BLaER1 (cell line): ENCODE results near the gene RGMB.

ENCODE experiments used
- H3K27ac ChIP-seq: shearing (Covaris generic); formaldehyde crosslinking; 2 replicates; pipeline ENCODE4 v1.8.1; 2022
- H3K27me3 ChIP-seq: shearing (Covaris generic); formaldehyde crosslinking; 2 replicates; pipeline ENCODE4 v1.8.1; 2022
- H3K36me3 ChIP-seq: shearing (Covaris generic); formaldehyde crosslinking; 2 replicates; pipeline ENCODE4 v1.8.1; 2022
- H3K4me1 ChIP-seq: shearing (Covaris generic); formaldehyde crosslinking; 2 replicates; pipeline ENCODE4 v1.8.1; 2022
- H3K4me2 ChIP-seq: shearing (Covaris generic); formaldehyde crosslinking; 2 replicates; pipeline ENCODE4 v1.8.1; 2022
- H3K4me3 ChIP-seq: shearing (Covaris generic); formaldehyde crosslinking; 2 replicates; pipeline ENCODE4 v1.8.1; 2022
- H3K9ac ChIP-seq: shearing (Covaris generic); formaldehyde crosslinking; 2 replicates; pipeline ENCODE4 v1.8.1; 2022
- H3K9me3 ChIP-seq: shearing (Covaris generic); formaldehyde crosslinking; 2 replicates; pipeline ENCODE4 v1.8.1; 2022
- H4K20me1 ChIP-seq: shearing (Covaris generic); formaldehyde crosslinking; 2 replicates; pipeline ENCODE4 v1.8.1; 2022
- Cebpa-rat ChIP-seq: shearing (Covaris generic); IDR thresholded peaks from 2 replicates; pipeline ENCODE4 v1.8.1; 2022

The RGMB gene

DNA sequence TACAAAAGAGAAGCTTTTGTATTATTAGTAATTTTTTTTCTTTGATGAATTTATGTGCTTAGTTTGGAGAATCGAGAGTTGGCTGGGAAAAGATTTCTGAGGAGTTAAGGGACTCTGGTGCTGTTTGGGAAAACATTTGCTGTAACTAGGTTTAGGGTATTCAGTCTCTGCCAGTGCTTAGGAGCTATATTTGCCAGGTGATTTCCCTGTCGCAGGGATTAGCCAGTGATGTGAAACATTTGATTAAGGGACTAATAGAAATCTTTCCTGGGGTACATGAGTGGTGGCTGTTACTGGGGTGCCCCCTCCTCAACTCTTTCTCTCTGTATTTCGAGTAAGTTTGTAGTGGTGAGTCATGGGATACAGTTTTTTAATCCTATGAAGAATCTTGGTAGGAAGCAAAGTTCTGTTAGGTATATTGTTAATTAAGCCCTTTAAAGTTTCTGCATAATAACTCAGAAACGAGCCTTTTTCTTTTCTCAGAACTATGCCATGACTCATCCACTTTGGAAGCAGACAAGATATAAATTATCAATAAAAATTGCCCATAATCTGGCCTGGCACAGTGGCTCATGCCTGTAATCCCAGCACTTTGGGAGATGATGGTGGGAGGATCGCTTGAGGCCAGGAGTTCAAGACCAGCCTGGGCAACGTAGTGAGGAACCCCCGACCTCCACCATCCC lies 18.6 kb downstream of the RGMB start:
- no peak overlapping the region for H3K9ac ChIP-seq
- peaks cover 52% of the 10 kb centered on the region for H4K20me1 ChIP-seq
- no peak overlapping the region for H3K4me3 ChIP-seq
- H3K27me3 ChIP-seq, result no peaks in the 10 kb centered on the region
- no peak overlapping the region for H3K4me2 ChIP-seq
- no peak overlapping the region for H3K27ac ChIP-seq
- H3K4me1 ChIP-seq, result peaks cover 30% of the 10 kb centered on the region
- TF ChIP-seq Cebpa-rat, result no peak
- H3K36me3 ChIP-seq, result peaks cover 65% of the 10 kb centered on the region
- H3K9me3 ChIP-seq, result peaks cover 6% of the 10 kb centered on the region; the same call in 1 of the 2 replicates

DNA sequence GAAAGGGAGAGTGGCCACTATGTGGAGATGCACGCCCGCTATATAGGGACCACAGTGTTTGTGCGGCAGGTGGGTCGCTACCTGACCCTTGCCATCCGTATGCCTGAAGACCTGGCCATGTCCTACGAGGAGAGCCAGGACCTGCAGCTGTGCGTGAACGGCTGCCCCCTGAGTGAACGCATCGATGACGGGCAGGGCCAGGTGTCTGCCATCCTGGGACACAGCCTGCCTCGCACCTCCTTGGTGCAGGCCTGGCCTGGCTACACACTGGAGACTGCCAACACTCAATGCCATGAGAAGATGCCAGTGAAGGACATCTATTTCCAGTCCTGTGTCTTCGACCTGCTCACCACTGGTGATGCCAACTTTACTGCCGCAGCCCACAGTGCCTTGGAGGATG lies 19.8 kb downstream of the RGMB start:
- peaks cover 40% of the 10 kb centered on the region for H4K20me1 ChIP-seq
- H3K4me2 ChIP-seq, result no peak overlapping the region
- H3K9me3 ChIP-seq, result peaks cover 6% of the 10 kb centered on the region; the same call in 1 of the 2 replicates
- H3K4me3 ChIP-seq, result no peak overlapping the region
- no peak overlapping the region for H3K9ac ChIP-seq
- H3K27me3 ChIP-seq, result no peaks in the 10 kb centered on the region
- peaks cover 53% of the 10 kb centered on the region for H3K36me3 ChIP-seq
- no peak for TF ChIP-seq Cebpa-rat
- peaks cover 25% of the 10 kb centered on the region for H3K4me1 ChIP-seq
- H3K27ac ChIP-seq, result no peak overlapping the region

DNA sequence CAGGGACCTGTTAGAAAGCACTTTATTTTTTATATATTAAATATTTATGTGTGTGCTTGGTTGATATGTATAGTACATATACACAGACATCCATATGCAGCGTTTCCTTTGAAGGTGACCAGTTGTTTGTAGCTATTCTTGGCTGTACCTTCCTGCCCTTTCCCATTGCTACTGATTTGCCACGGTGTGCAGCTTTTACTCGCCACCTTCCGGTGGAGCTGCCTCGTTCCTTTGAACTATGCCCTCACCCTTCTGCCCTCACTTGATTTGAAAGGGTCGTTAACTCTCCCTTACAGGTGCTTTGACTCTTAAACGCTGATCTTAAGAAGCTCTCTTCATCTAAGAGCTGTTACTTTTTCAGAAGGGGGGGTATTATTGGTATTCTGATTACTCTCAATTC lies 20.5 kb downstream of the RGMB start:
- H3K4me3 ChIP-seq, result no peak overlapping the region
- H3K9me3 ChIP-seq, result peaks cover 6% of the 10 kb centered on the region; the same call in 1 of the 2 replicates
- H3K27me3 ChIP-seq, result no peaks in the 10 kb centered on the region
- peaks cover 45% of the 10 kb centered on the region for H3K36me3 ChIP-seq
- H3K4me2 ChIP-seq, result no peak overlapping the region
- H3K27ac ChIP-seq, result no peak overlapping the region
- no peak overlapping the region for H3K9ac ChIP-seq
- H3K4me1 ChIP-seq, result peaks cover 25% of the 10 kb centered on the region
- peaks cover 32% of the 10 kb centered on the region; the same call in 1 of the 2 replicates for H4K20me1 ChIP-seq
- no peak for TF ChIP-seq Cebpa-rat

DNA sequence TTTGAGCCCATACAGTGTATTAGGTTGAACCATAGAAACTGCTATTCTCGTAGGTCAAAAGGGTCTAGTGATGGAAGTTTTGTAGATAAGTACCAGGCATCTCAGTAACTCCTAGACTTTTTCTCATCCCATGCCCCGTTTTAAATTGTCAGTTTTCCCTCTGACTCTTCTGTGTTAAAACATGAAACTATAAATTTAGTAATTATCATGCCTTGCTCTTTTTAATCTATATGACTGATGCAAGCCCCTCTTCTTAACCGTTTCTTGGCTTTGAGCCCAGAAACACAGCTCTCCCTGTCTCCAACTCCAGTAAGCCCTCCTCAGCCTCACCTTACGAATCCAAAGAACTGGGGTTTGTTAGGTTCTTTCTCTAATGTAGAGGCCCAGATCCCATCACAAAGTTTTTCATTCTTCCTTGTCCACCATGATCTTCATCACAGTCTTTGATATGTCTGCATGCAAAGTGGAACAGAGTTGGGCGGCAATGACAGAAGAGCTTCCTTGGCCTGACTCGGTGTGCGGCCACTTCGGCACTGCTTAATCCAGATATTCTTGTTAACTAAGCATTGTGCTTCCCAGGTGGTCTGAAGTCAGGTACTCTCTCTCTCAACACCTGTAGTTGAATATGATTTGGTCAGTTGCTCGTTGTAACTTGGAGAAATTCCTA lies 21.1 kb downstream of the RGMB start:
- Histone ChIP-seq H4K20me1 (peaks cover 27% of the 10 kb centered on the region; the same call in 1 of the 2 replicates), H3K4me2 (no peak overlapping the region), H3K27ac (no peak overlapping the region), H3K27me3 (no peaks in the 10 kb centered on the region), H3K4me1 (peaks cover 25% of the 10 kb centered on the region), H3K36me3 (peaks cover 43% of the 10 kb centered on the region), H3K9me3 (peaks cover 6% of the 10 kb centered on the region; the same call in 1 of the 2 replicates), H3K9ac (no peak overlapping the region), H3K4me3 (no peak overlapping the region)
- TF ChIP-seq Cebpa-rat, result no peak

DNA sequence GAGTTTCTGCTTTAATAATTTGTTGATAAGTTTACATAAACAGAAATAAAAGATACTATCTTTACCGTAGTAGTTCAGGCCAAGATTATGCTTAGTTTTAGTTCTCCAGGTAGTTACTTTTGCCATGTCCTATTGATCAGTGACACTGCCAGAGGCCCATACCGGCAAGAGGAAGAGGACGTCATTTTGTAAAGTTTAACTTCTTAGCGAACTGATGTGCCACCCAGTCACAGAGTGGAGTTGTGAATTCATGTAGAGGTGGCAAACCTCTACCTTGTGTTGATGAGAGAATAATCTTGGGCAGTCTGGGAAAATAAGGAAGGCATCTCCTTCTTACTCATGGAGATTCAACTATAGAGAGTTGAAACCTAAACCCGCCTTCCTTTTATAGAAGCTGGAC lies 21.8 kb downstream of the RGMB start:
- Histone ChIP-seq H4K20me1 (peaks cover 20% of the 10 kb centered on the region; the same call in 1 of the 2 replicates), H3K4me1 (peaks cover 25% of the 10 kb centered on the region), H3K4me2 (peak overlapping the region; percentile 55; the same call in 1 of the 2 replicates)

DNA sequence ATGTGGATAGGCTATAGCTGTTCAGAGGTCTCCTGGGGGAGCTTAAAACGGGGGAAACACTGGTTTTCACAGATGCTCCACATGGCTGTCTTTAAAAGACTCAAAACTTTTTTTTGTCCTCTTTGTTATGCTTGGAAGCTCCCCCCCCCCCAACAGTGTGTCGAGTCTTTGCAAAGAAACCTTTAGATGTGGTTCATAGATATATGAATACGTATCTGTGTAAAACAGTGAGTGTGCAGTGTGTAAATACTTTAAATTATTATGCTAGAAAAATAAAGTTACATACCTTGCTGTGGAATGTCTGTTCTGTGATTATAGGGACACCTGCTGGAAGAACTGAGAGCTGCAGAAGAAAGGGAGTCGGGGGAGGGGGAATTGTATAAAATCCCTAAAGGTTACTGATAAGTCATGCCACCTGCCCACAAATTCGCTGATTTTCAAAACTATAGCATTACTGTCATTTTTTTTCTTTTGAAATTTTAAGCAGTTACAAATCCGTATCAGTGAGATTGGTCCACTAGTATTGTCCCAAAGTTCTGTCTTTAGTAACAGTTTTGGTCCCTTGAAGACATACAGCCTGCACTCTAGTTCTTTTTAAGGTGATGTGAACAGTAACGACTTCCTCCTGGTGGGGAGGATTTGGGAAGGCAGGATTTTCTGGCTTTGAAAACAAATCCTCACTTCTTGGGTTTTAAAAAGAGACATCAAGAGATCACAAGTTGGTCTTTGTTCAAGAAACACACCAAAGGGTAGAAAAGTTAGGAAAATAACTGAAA lies 22.9 kb downstream of the RGMB start:
- no peak for TF ChIP-seq Cebpa-rat
- peaks cover 25% of the 10 kb centered on the region for H3K4me1 ChIP-seq
- H3K27me3 ChIP-seq, result no peaks in the 10 kb centered on the region
- peak overlapping the region; percentile 55 for H3K4me2 ChIP-seq
- 0 out of 2 replicates have a peak, but pooled peaks cover 9% of the 10 kb centered on the region for H4K20me1 ChIP-seq
- peaks cover 30% of the 10 kb centered on the region for H3K36me3 ChIP-seq
- H3K4me3 ChIP-seq, result no peak overlapping the region
- peaks cover 6% of the 10 kb centered on the region; the same call in 1 of the 2 replicates for H3K9me3 ChIP-seq
- H3K27ac ChIP-seq, result 0 out of 2 replicates have a peak overlapping the region, but pooled peaks have one; percentile 1
- H3K9ac ChIP-seq, result no peak overlapping the region

More for the DNA sequence above, 21.8 kb downstream of the RGMB start:
- Histone ChIP-seq H3K4me3 (no peak overlapping the region), H3K9ac (no peak overlapping the region), H3K36me3 (peaks cover 41% of the 10 kb centered on the region), H3K9me3 (peaks cover 6% of the 10 kb centered on the region; the same call in 1 of the 2 replicates), H3K27me3 (no peaks in the 10 kb centered on the region), H3K27ac (no peak overlapping the region)
- TF ChIP-seq Cebpa-rat, result no peak

DNA sequence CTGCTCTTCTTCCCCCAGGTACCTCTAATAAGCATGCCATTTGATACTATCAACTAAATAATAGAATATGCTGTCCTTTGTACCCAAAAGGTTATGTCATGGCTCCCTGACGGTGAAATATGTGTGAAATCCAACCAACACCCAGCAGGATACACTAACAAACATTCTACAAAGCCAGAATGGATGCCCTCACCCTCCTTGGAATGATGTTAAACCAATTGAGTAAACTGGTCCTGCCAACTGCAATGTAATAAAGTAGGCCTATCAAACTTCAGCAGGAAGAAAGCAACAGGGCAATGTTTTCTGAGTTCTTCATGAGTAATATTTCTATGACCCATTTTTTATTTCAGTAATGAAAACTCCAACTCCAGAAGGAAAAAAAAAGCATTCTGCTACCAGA lies 24.9 kb downstream of the RGMB start:
- no peak overlapping the region for H3K27ac ChIP-seq
- 0 out of 2 replicates have a peak, but pooled peaks cover 1% of the 10 kb centered on the region for H4K20me1 ChIP-seq
- H3K9me3 ChIP-seq, result no peaks in the 10 kb centered on the region
- TF ChIP-seq Cebpa-rat, result no peak
- peaks cover 16% of the 10 kb centered on the region for H3K36me3 ChIP-seq
- no peak overlapping the region for H3K4me2 ChIP-seq
- no peaks in the 10 kb centered on the region for H3K27me3 ChIP-seq
- H3K9ac ChIP-seq, result no peak overlapping the region
- peaks cover 29% of the 10 kb centered on the region for H3K4me1 ChIP-seq
- no peak overlapping the region for H3K4me3 ChIP-seq

DNA sequence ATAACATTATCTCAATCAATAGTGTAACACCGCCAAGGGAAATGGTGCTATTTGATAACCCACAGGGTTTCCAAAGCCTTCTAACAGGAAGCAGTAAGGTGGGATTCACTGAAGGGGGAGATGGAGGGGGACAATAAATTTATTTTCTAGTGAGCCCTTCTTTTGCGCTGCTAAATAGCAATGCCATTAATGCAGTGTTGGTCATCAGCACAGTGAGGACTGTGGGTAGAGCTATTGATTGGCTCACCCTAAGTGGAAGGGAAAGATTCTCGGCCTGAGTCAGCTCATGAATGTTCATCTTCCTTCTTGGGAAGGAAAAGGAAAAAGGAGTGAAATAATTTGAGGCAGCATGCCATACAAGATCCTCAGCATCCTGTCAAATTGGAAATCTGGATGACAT lies 25.4 kb downstream of the RGMB start:
- H3K9me3 ChIP-seq, result no peaks in the 10 kb centered on the region
- H3K9ac ChIP-seq, result no peak overlapping the region
- peaks cover 11% of the 10 kb centered on the region for H3K36me3 ChIP-seq
- TF ChIP-seq Cebpa-rat, result no peak
- no peaks in the 10 kb centered on the region for H3K27me3 ChIP-seq
- no peak overlapping the region for H3K27ac ChIP-seq
- H3K4me3 ChIP-seq, result no peak overlapping the region
- no peak overlapping the region for H3K4me2 ChIP-seq
- H4K20me1 ChIP-seq, result no peaks in the 10 kb centered on the region
- H3K4me1 ChIP-seq, result peaks cover 31% of the 10 kb centered on the region

DNA sequence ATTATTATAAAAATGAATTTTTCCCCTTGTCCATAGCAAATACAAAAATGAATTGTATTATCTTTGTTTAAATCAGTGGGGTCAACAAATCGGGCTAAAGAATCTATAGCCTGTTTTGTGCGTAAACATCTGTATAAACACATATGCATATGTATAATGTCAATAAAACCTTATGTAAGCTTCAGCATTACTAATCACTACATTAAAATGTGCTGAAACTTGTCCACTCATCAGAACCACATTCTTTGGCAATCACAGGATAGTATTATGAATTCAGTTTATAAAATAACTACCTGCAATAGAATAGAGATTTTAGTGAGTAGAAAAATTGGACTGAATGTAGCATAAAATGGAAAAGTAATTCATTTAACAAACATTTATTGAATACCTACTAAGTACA lies 30.6 kb downstream of the RGMB start:
- H3K36me3 ChIP-seq, result no peaks in the 10 kb centered on the region
- H3K9me3 ChIP-seq, result peaks cover 27% of the 10 kb centered on the region
- no peak for TF ChIP-seq Cebpa-rat
- no peak overlapping the region for H3K27ac ChIP-seq
- no peaks in the 10 kb centered on the region for H4K20me1 ChIP-seq
- no peaks in the 10 kb centered on the region for H3K27me3 ChIP-seq
- peaks cover 6% of the 10 kb centered on the region; the same call in 1 of the 2 replicates for H3K4me1 ChIP-seq
- no peak overlapping the region for H3K9ac ChIP-seq
- H3K4me3 ChIP-seq, result no peak overlapping the region
- no peak overlapping the region for H3K4me2 ChIP-seq
